NCI-H460 (cell line): ENCODE measurements around the gene PLEKHH2. TPM values are rescaled to one million over a fixed set of nuclear protein-coding genes. Genes with fewer than 3 reads are reported as not detected.
"Not testable (repeated sequence)": the region's sequence is repeated elsewhere in the genome, so short reads cannot be mapped to it uniquely, and the experiment has no call there.

Experiments
- DNase-seq: peaks from one replicate; pipeline ENCODE4 v3.0.0-alpha.2; 2016; ENCODE audit warnings: low read depth; ENCODE audit errors: extremely low read depth
- total RNA-seq: library from RNA; depleted of rRNA; stranded (reverse); fragments of >200 nt; shearing (Covaris generic); gene quantifications from 2 replicates; pipeline ENCODE4 v1.2.3, GENCODE V29; 2014

The PLEKHH2 gene
- total RNA-seq, 1 experiment from 2014 or later, result 2.1 TPM

DNA sequence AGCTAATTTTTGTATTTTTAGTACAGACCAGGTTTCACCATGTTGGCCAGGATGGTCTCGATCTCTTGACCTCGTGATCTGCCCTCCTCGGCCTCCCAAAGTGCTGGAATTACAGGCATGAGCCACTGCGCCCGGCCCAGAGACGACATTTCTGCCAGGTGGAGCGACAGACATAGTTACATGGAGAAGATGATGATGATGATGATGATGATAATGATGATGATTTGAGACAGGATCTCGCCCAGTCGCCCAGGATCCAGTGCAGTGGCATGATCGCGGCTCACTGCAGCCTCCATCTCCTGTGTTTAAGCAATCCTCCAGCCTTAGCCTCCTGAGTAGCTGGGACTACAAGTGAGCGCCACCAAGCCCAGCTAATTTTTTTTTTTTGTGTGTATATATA lies 907 bp upstream of the PLEKHH2 start:
- not testable (repeated sequence) for DNase-seq

DNA sequence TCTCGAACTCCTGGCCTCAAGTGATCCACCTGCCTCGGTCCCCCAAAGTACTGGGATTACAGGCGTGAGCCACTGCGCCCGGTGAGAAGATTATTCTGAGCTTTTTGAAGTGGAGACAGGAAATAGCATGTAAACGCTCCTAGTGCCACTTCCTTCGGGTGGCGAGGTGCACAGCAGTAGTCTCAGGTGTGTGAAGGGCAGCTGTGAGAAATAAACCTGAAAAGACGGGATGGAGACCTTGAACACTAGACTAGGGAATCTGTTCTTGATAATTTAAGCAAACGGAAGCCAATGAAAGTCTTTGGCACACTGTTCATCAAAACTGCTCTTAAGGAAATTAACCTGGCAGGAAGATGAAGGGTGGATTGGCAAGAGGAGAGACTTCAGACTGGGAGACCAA lies 439 bp upstream of the PLEKHH2 start:
- no peak for DNase-seq

DNA sequence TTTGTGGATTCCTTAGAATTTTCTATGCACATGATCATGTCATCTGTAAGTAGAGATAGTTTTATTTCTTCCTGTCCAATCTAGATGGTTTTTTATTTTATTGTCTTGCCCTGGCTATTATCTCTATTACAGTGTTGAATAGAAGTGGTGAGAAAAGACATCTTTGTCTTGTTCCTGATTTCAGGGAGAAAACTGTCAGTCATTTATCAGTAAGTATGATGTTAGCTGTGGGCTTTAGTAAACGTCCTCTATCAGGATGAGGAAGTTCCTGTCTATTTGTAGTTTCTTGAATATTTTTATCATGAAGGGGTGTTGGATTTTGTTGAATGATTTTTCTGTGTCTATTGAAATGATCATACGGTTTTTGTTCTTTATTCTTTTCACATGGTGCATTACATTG lies 5.3 kb downstream of the PLEKHH2 start:
- DNase-seq, result no peak

DNA sequence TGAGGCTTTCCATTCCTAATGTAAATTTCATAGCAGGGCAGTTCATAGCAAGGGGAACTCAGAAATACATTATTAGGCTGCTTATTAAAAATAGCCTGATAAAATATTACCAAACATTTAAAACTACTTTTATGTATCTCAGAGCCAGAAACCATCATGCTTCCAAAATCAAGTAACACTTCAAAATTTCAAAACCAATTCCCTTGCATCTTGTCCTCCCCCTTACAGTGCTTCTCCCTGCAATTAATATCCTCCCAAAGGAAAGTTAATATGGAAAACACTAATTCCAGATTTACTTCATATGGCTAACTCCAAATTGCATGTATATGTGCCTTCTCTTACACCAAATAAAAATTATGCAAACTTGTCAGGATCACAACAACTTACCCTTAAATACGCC lies 6.6 kb downstream of the PLEKHH2 start:
- DNase-seq, result no peak

DNA sequence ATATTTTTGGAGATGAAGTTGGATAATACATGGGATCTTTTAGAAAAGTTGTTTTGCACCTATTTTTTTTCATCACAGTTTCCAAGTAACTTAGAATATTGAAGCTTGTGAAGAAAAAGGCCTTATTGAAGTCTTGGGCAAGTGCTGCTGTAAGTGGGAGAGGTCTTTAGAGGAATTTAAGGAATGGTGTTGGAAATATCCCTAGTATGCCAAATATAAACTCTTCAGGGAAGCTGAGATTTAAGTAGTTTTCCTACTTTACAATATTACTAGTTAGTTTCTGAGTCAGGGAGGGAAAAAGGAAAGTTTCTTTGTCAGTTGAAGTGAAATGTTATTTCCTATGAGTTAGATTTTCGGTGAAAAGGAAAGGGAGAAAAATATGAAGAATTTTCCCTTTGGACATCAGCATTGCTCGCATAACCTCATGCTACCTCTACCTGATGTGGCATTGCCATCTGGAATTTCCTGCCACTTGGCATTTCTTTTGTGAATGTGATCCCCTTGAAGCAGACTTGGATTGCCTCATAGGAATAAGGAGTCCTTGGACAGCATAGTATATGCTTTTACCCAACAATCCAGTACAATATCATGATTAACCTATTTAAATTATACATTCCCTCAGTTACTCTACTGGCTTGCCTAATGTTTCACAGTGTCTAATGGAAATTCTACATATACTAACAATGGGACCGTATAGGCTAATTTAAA lies 12.1 kb downstream of the PLEKHH2 start:
- no peak for DNase-seq

DNA sequence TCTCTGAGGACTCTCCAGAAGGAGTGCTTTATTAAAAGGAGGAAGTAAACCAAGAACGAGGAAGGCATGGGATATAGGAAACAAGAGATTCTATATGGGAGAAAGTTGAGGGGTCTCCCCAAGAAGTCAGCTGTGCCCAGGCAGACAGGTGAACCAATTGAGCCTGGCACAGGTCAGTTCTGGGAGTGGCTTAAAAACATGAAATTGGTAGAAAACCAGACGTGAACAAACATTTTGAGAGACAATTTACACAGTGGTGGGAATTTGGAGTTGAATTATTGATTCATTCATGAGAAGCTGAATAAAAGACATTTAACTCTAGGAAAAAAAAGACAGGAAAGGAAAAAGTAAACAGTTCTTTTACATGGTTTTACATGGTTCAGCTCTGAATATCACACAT lies 16.4 kb downstream of the PLEKHH2 start:
- DNase-seq, result no peak

DNA sequence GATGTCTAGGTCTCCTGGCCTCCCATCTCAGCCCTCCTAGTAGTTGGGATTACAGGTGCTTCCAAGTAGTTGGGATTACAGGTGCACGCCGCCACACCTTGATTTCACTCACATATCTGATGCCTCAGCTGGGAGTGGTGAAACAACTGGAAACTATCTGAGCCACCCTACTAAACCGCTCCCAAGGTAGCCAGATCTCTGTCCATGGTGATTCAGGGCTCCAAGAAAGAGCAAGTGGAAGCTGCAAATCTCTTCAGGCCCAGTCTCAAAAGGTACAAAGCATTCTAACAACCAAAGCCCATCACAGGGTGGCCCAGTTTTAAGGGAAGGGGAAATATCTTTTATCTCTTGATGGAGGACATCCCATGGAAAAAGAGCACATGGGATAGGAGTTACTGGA lies 20.2 kb downstream of the PLEKHH2 start:
- no peak for DNase-seq

DNA sequence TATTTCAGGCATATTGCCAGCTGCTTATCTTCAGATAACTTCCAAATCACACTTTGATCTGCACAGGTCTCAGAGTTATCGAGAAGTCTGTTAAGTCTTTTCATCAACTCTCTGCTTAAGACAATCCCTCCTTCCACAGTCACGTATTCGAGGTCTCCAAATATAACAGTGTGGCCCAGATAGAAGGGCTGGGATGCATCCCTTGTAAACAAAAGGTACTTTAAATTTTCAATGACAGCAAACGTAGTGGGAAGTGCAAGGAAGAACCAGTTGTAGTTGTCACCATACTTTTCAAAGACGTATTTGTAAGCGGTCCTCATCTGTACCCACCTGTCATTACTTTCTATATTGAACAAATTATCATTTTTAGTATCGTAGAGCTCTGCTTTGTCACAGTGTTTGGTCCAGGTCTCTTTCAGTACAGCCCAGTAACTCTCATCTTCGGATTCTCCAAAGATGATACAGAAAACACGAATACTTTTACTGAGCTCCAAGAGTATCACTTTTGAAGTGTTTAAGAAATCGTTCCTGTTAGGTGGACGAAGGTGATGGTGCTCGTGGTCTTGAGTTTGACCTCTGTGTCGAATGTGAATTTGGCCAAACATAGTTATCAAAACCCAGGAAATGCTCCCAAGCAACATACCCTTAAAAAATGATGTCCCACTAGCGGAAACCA lies 38.7 kb downstream of the PLEKHH2 start:
- DNase-seq, result no peak

DNA sequence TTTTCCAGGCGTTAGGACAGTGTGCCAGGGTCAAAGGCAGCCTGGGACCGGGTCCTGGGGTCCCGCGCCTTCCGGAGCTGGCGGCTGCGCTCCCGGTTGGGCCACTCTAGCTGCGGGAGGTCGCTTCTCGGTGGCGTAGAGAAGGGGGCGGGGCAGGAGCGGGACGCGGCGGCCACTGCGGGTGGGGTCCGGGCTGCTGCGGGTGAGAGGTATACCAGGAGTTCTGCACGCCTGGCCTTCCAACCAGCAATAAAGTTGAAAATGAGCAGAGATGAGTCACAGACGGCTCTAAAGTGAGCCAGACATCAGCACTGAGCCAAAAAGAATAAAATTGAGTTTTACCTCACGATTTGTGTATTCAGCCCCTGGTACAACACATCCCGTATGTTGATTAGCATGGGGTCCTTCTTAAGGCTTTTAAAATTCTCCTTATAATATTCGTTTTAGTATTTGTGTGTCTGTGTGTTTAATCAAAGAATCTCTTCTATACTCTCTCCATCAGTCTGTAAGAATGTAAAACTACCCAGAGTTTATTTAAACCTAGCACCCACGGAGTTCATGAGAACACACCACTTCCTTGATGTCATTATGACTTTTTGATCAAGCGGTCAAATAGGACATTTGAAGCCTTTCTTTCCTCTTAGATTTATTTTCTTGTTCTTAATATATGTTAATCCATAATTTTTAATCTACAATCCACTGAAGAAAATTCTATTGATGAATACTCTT lies 39.4 kb downstream of the PLEKHH2 start, which contains the start of gene C1GALT1C1L:
Gene C1GALT1C1L, minus strand, starts transcription at position 108 of the 729 bp plus-strand sequence. Its CDS starts 107 bp downstream, at position 1.
- DNase-seq, result peak; percentile 40

DNA sequence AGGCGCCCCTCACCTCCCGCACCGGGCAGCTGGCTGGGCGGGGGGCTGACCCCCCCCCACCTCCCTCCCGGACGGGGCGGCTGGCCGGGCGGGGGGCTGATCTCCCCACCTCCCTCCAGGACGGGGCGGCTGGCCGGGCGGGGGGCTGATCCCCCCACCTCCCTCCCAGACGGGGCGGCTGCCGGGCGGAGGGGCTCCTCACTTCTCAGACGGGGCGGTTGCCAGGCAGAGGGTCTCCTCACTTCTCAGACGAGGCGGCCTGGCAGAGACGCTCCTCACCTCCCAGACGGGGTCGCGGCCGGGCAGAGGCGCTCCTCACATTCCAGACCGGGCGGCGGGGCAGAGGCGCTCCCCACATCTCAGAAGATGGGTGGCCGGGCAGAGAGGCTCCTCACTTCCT lies 40.7 kb downstream of the PLEKHH2 start:
- not testable (repeated sequence) for DNase-seq

DNA sequence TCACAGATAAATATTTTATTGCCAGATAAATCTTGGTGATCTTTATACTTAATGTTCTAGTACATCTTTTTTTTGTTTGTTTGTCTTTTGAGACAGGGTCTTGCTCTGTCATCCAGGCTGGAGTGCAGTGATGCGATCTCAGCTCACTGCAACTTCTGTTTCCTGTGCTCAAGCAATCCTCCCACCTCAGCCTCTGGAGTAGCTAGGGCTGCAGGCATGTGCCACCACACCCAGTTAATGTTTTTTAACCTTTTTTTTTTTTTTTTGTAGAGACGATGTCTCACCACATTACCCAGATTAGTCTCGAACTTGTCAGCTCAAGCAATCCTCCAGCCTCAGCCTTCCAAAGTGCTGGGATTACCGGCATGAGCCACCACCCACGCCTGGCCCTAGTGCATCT lies 48.3 kb downstream of the PLEKHH2 start:
- no peak for DNase-seq

DNA sequence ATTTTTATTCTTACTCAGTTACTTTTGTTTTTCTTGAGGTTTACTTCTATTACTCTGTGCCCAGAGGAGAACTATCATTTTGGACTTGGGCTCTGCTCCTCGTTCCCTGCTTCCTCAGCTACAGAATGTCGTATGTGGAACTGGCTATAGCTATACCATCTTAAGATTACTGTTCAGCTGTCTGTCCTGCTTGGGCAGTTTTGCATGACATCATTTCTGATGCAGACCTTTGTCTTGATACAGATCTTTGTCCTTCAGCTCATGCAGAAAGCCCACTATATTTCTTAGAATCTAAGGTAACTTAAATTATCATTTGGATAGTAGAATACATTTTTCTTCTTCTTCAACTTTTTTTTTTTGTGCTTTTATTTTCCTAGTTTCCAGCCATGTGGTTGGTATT lies 52.9 kb downstream of the PLEKHH2 start:
- no peak for DNase-seq

DNA sequence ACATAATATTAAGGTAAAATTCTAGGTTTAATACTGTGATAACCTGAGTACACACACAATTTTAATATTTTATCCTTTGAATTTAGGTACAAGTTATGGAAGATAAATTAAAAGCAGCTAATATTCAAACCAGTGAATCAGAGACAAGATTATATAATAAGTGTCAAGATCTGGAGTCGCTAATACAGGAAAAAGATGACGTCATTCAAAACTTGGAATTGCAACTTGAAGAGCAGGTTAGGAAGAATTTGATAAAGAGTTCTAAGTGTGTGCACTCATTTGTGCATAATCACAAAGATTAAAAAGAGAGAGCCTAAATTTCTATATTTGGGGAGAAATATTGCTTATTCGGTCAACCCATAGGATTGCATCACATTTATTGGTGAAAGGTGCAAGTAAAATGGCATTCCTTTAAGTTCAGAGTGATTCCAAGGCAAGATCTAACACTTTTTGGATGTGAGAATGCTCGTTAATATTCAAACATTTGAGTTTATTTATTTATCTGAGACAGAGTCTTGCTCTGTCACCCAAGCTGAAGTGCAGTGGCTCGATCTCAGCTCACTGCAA lies 55.5 kb downstream of the PLEKHH2 start:
- no peak for DNase-seq

DNA sequence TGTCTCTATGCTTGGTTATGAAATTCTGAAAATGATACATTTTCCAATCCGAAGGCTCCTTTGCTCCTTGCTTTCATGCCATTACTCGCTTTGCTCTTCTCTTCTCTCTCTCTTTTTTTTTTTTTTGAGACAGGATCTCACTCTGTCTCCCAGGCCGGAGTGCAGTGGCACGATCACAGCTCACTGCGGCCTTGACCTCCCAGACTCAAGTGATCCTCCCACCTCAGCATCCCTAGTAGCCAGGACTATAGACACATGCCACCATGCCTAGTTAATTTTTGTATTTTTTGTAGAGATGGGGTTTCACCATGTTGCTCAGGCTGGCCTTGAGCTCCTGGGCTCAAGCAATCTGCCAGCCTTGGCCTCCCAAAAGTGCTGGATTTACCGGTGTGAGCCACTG lies 61.1 kb downstream of the PLEKHH2 start:
- DNase-seq, result not testable (repeated sequence)

DNA sequence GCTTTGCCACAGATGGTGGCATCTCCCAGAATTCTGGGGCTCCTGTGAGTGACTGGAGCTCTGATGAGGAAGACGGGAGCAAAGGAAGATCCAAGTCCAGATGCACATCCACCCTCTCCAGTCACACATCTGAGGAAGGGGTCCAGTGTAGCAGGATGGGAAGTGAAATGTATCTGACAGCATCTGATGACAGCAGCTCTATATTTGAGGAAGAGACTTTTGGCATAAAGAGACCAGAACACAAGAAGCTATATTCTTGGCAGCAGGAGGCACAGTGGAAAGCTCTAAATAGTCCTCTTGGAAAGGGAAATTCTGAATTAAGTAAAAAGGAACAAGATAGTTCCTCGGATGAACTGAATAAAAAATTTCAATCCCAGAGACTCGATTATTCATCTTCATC lies 62.7 kb downstream of the PLEKHH2 start:
- no peak for DNase-seq

DNA sequence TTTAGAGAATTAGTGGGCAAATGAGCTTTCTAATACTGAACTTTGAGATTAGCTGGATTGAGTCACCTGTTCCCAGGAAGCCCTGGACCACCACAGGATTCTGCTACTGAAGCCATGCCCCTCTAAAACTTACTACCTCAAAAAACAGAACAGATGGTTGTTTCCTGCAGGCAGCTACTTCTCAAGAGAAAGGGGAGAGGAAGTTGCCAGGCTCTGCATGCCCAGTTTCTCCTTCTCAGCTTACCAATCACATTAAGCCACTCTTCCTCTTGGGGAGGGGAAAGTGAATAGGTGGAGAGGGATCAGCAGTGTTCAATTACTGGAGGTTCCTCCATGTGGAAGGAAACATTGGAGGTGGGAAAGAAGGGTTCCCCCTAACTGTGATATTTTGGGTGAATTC lies 64.1 kb downstream of the PLEKHH2 start:
- no peak for DNase-seq

DNA sequence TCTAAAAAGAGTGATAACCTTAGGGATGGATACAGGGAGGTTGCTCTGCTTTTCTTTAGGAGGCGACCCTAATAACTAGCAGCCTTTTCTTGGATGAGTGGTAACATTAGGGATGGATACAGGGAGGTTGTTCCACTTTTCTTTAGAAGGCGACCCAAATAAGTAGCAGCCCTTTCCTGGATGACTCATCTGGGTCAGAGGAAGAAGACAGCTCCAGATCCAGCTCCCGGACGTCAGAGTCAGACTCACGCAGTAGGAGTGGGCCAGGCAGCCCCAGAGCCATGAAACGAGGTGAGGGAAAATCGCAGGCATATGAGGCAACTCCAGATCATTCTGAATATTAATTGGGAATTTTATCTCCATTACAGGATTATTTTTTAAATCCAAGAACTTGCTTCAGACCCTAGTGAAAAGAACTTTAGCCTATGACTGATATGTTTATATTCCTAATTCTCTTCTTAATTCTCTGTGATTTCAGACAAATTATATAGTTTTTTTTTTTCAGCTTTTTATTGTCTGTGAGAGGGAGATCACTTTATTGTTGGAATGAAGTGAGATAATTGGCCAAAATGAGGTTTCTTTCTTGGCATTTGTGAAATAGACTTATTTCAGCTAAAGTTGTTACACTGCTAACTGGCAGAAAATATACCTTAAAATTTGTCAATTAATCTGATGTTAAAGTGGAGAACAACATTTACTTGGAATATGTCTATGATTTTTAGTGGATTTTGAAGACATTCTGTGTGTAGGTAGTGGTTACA lies 70.4 kb downstream of the PLEKHH2 start:
- DNase-seq, result peak; percentile 55

DNA sequence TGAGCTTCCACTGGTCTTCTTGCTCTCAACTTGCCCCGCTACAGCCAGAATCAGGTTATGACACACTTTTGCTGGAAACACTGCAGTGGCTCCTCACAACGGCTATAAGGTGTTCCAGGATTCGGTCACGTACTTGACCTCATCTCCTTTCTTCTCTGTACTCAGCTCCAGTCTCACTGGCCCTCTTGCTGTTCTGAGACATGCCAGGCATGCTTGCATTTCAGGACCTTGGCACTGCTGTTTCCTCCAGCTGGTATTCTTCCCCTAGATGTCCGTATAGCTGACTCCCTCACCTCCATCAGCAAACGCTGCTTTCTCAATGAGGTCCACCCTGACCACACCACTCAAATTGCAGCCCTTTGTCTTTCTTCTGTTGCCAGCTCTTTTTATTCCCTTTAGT lies 71.1 kb downstream of the PLEKHH2 start:
- DNase-seq, result no peak

DNA sequence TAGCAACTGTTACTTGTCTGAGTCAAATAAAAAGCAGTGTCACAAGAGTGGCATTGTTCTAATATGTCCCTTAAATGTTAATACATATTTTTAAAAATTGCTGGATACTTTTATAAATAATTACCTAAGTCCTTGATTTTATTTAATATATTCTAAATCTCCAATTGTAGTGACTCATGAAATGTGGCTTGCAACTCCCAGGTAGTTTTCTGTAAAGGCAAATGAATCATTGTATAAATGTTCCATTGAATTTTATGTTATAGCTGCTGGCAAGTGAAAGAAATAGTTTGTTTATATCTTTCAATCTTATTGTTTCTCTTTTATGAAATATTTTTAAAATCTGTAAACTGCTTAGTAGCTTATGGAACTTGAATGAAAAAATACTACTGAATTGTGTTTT lies 71.8 kb downstream of the PLEKHH2 start:
- no peak for DNase-seq

DNA sequence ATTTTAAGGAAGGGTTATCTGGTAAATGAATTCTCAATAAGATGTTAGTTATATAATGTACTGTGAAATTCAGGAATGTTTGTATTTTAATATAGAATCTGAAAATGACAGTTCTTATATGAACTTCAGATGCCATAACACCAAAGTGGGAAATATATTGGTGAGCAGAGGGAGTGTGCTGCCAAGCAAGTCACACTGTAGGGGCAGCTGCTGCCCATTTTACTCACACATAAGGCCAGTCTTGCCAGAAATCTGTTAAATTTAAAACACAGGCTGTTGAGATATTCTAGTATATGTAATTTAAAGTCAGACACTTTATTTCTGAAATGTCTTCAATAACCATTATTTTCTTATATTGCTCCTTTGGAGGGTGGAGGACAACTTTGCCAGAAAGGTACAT lies 73.8 kb downstream of the PLEKHH2 start:
- no peak for DNase-seq

DNA sequence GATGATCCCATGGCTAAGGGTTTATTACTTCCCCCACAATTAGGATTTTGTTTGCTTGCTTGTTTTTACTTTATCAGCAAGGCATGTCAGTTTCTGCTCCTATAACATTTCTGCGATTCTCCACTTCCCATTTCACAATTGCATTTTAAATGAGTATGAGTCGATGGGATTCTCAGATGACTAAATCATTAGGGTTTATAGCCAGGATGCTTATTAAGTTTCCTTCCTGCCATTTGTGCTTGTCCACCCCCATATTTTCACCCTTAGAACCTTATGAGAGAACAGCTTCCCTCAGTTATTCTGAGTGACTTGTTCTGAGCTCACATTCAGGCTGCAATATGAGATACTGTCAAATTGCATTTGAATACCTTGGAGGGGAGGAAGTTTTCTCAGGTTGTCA lies 77.1 kb downstream of the PLEKHH2 start:
- no peak for DNase-seq
